Mesothelial cell of epicardium (in vitro differentiated cells): Measurements from ENCODE around the gene CBFA2T2. TPM values are rescaled to one million over a fixed set of nuclear protein-coding genes. Genes with fewer than 3 reads are reported as not detected.
A peak's percentile ranks its signal among the peaks of the same experiment; 100 is the strongest.
"Not testable (repeated sequence)": the region's sequence is repeated elsewhere in the genome, so short reads cannot be mapped to it uniquely, and the experiment has no call there.

Experiments used
- DNase-seq, 2 experiments: peaks; one replicate each; pipeline ENCODE4 v3.0.0; 2021; ENCODE audit warnings: low spot score in 2 of 2; ENCODE audit not compliant: unreplicated experiment in 2 of 2
- H3K27ac Mint-ChIP-seq: 2 replicates; pipeline ENCODE4 v1.8.0; 2021; ENCODE audit warnings: mixed read lengths
- H3K27me3 Mint-ChIP-seq: 2 replicates; pipeline ENCODE4 v1.8.0; 2021; ENCODE audit warnings: low read depth, mixed read lengths
- H3K36me3 Mint-ChIP-seq: 2 replicates; pipeline ENCODE4 v1.8.0; 2021; ENCODE audit warnings: mixed read lengths
- H3K4me1 Mint-ChIP-seq: 2 replicates; pipeline ENCODE4 v1.8.0; 2021; ENCODE audit warnings: mixed read lengths
- H3K4me3 Mint-ChIP-seq: 2 replicates; pipeline ENCODE4 v1.8.0; 2021; ENCODE audit warnings: mild to moderate bottlenecking, moderate library complexity, mixed read lengths
- H3K9me3 Mint-ChIP-seq: 2 replicates; pipeline ENCODE4 v1.8.0; 2021; ENCODE audit warnings: mixed read lengths
- CTCF ChIP-seq: fragments of 200-600 bp; sonication (generic); IDR thresholded peaks from one replicate; pipeline ENCODE4 v1.5.0; 2021; ENCODE audit warnings: antibody characterized with exemption; ENCODE audit not compliant: unreplicated experiment
- total RNA-seq: library from RNA; stranded (reverse); gene quantifications from 3 replicates; pipeline ENCODE4 v1.2.1, GENCODE V29; 2021

Gene CBFA2T2
- total RNA-seq, 1 donor from 2014 or later: 47.2 TPM

GRCh38 chr20:33443512-33444239 lies 46.2 kb upstream of the CBFA2T2 start, which contains the start of gene SNTA1:
Gene SNTA1 (minus strand): TSS chr20:33443763. CDS start chr20:33443620, 143 bp downstream.
- Mint-ChIP-seq H3K27me3 (no peaks in the 10 kb centered on the region), H3K9me3 (peaks cover 3% of the 10 kb centered on the region), H3K27ac (peak within 1 kb of the TSS; percentile 77), H3K4me3 (peak within 1 kb of the TSS; percentile 78), H3K4me1 (peaks cover 12% of the 10 kb centered on the region), H3K36me3 (peaks cover 1% of the 10 kb centered on the region)
- peak; percentile 78 to 82 for DNase-seq
- no peak for TF ChIP-seq CTCF

GRCh38 chr20:33444797-33445560 lies 44.9 kb upstream of the CBFA2T2 start:
- Mint-ChIP-seq H3K4me1 (peaks cover 12% of the 10 kb centered on the region), H3K27me3 (no peaks in the 10 kb centered on the region), H3K27ac (no peak overlapping the region), H3K9me3 (peaks cover 4% of the 10 kb centered on the region), H3K4me3 (peak overlapping the region; percentile 78), H3K36me3 (peaks cover 1% of the 10 kb centered on the region)
- no peak for TF ChIP-seq CTCF
- no peak for DNase-seq

- H3K9me3 Mint-ChIP-seq: peaks cover 4% of the 10 kb centered on the region
- H3K27me3 Mint-ChIP-seq: no peaks in the 10 kb centered on the region
- peaks cover 12% of the 10 kb centered on the region for H3K4me1 Mint-ChIP-seq
- DNase-seq: no peak
- TF ChIP-seq CTCF: no peak
- H3K4me3 Mint-ChIP-seq: no peak overlapping the region
- peaks cover 1% of the 10 kb centered on the region for H3K36me3 Mint-ChIP-seq
- H3K27ac Mint-ChIP-seq: no peak overlapping the region
These were observed 43.8 kb upstream of the CBFA2T2 start for GRCh38 chr20:33445881-33446625.

- no peak overlapping the region for H3K27ac Mint-ChIP-seq
- H3K27me3 Mint-ChIP-seq: no peaks in the 10 kb centered on the region
- no peak for TF ChIP-seq CTCF
- no peaks in the 10 kb centered on the region for H3K4me1 Mint-ChIP-seq
- no peak for DNase-seq
- H3K36me3 Mint-ChIP-seq: peaks cover 1% of the 10 kb centered on the region
- H3K4me3 Mint-ChIP-seq: no peak overlapping the region
- peaks cover 4% of the 10 kb centered on the region for H3K9me3 Mint-ChIP-seq
These were observed 39.0 kb upstream of the CBFA2T2 start for GRCh38 chr20:33450867-33451266.

- H3K27ac Mint-ChIP-seq, H3K4me1 Mint-ChIP-seq, H3K9me3 Mint-ChIP-seq, H3K27me3 Mint-ChIP-seq, H3K4me3 Mint-ChIP-seq, H3K36me3 Mint-ChIP-seq: not testable (repeated sequence)
- DNase-seq: peak; percentile 67 to 91
- TF ChIP-seq CTCF: peak; percentile 93
These were observed 32.8 kb upstream of the CBFA2T2 start for GRCh38 chr20:33456916-33457642.
